SU-DHL-6 (cell line): ENCODE results near the gene PTPRCAP.

Source experiments
- CTCF ChIP-seq: fragments of 200-600 bp; sonication (generic); IDR thresholded peaks from one replicate; pipeline ENCODE4 v1.5.1; 2017; ENCODE audit warnings: antibody characterized with exemption, mild to moderate bottlenecking, low read length, moderate library complexity; ENCODE audit not compliant: insufficient read depth, poor library complexity, severe bottlenecking
- EZH2phosphoT487 ChIP-seq: fragments of 200-600 bp; sonication (generic), shearing (Covaris generic); conservative IDR thresholded peaks from 2 replicates; pipeline ENCODE4 v1.6.1; 2018; ENCODE audit warnings: mild to moderate bottlenecking, antibody characterized with exemption, low read length, moderate library complexity, mixed read lengths

- TF ChIP-seq CTCF (no peak), EZH2phosphoT487 (no peak)
Observed at GRCh38 chr11:67411785-67412152, 25.7 kb downstream of the PTPRCAP start.
